PC-9 (cell line): ENCODE data around the gene MED13L. TPM values are rescaled to one million over a fixed set of nuclear protein-coding genes. Genes with fewer than 3 reads are reported as not detected.

Experiments used
- BruUV-seq: library from RNA; stranded (reverse); fragments of 400-500 nt; replicated peaks from 2 replicates; lab custom pipeline; 2021; lab: Mats Ljungman, UMichigan
- CTCF ChIA-PET: fragments of 300-600 bp; sonication (Branson Sonifier 250); formaldehyde crosslinking; loops from one replicate; lab custom pipeline; 2022; ENCODE audit warnings: antibody characterized with exemption; lab: Charles Lee
- POLR2A ChIA-PET: fragments of 300-600 bp; sonication (Branson Sonifier 250); formaldehyde crosslinking; loops from one replicate; lab custom pipeline; 2022; ENCODE audit warnings: antibody characterized with exemption; ENCODE audit not compliant: unreplicated experiment; lab: Charles Lee
- DNase-seq, 2 experiments: peaks; one replicate each; pipeline versions ENCODE4 v3.0.0 to v3.0.0-alpha.2; 2015 to 2022; ENCODE audit warnings: mixed read lengths in 1 of 2
- H2AFZ ChIP-seq: fragments of 200-600 bp; sonication (generic); 2 replicates; pipeline ENCODE4 v1.8.1; 2017; ENCODE audit warnings: antibody characterized with exemption
- H3F3A ChIP-seq: fragments of 200-600 bp; sonication (generic); 2 replicates; pipeline ENCODE4 v1.8.1; 2017; ENCODE audit warnings: antibody characterized with exemption, mild to moderate bottlenecking, low read depth; ENCODE audit not compliant: insufficient read depth
- H3K27ac ChIP-seq: fragments of 200-600 bp; sonication (generic); 2 replicates; pipeline ENCODE4 v1.6.1; 2016; ENCODE audit warnings: mixed run types
- H3K27me3 ChIP-seq: fragments of 200-600 bp; sonication (generic); 2 replicates; pipeline ENCODE4 v1.6.1; 2016; ENCODE audit warnings: low read depth, mixed run types; ENCODE audit not compliant: insufficient read depth
- H3K36me3 ChIP-seq: fragments of 200-600 bp; sonication (generic); 2 replicates; pipeline ENCODE4 v1.6.1; 2016; ENCODE audit warnings: low read depth, mixed run types
- H3K4me1 ChIP-seq: fragments of 200-600 bp; sonication (generic); replicated peaks from 2 replicates; pipeline ENCODE4 v1.6.1; 2016; ENCODE audit warnings: mixed run types; ENCODE audit not compliant: insufficient read depth
- H3K4me2 ChIP-seq: fragments of 200-600 bp; sonication (generic); 2 replicates; pipeline ENCODE4 v1.6.1; 2017; ENCODE audit warnings: mixed run types
- H3K4me3 ChIP-seq: fragments of 200-600 bp; sonication (generic); 2 replicates; pipeline ENCODE4 v1.6.1; 2016; ENCODE audit warnings: mixed run types
- H3K79me2 ChIP-seq: fragments of 200-600 bp; sonication (generic); 2 replicates; pipeline ENCODE4 v1.6.1; 2017; ENCODE audit warnings: low read depth, mixed run types
- H3K9me2 ChIP-seq: fragments of 200-600 bp; sonication (generic); 2 replicates; pipeline ENCODE4 v1.8.1; 2017; ENCODE audit warnings: mild to moderate bottlenecking; ENCODE audit not compliant: insufficient read depth
- H3K9me3 ChIP-seq: fragments of 200-600 bp; sonication (generic); 2 replicates; pipeline ENCODE4 v1.8.1; 2016; ENCODE audit warnings: low read depth; ENCODE audit not compliant: insufficient read depth
- H4K20me1 ChIP-seq: fragments of 200-600 bp; sonication (generic); 2 replicates; pipeline ENCODE4 v1.8.1; 2017; ENCODE audit not compliant: insufficient read depth
- CTCF ChIP-seq: fragments of 200-600 bp; sonication (generic); conservative IDR thresholded peaks from 2 replicates; pipeline ENCODE4 v1.6.1; 2017; ENCODE audit warnings: mixed run types, antibody characterized with exemption, mild to moderate bottlenecking, moderate library complexity
- EZH2 ChIP-seq: fragments of 200-600 bp; sonication (generic); IDR thresholded peaks from 2 replicates; pipeline ENCODE4 v1.8.0; 2017; ENCODE audit warnings: antibody characterized with exemption, low read depth
- intact Hi-C: fragments of 100-400 bp; cut with micrococcal nuclease; formaldehyde crosslinking; loops from one replicate; pipeline ENCODE4 v1.10.0; 2022; ENCODE audit not compliant: unreplicated experiment
- total RNA-seq: library from RNA; stranded (reverse); gene quantifications from 2 replicates; pipeline ENCODE4 v1.2.3, GENCODE V29; 2021

The MED13L gene
- total RNA-seq, 1 experiment from 2014 or later = 89.5 TPM

GRCh38 chr12:115998794-115999478, 278.6 kb downstream of the MED13L start:
- POLR2A ChIA-PET = no interaction called here
- Histone ChIP-seq H3F3A (peaks cover 15% of the 10 kb centered on the region; the same call in 1 of the 2 replicates), H3K4me1 (peaks cover 9% of the 10 kb centered on the region; the same call in 1 of the 2 replicates), H3K27ac (peak overlapping the region; percentile 34), H3K36me3 (peaks cover 12% of the 10 kb centered on the region), H3K79me2 (peaks cover 3% of the 10 kb centered on the region; the same call in 1 of the 2 replicates), H2AFZ (no peak overlapping the region), H3K9me2 (no peaks in the 10 kb centered on the region), H3K4me2 (no peak overlapping the region), H3K9me3 (no peaks in the 10 kb centered on the region), H3K4me3 (no peak overlapping the region), H3K27me3 (no peaks in the 10 kb centered on the region), H4K20me1 (peaks cover 19% of the 10 kb centered on the region)
- peak in 1 of 2 experiments; percentile 40 for DNase-seq
- no TSS peak for BruUV-seq
- TF ChIP-seq CTCF (no peak), EZH2 (no peak)
- intact Hi-C loops = loop anchor here (1.0 to 10.0 kb wide), 4 partner anchors 238 to 710 kb away; no protein-coding TSS in a partner anchor
- CTCF ChIA-PET = interaction anchor here (0.6 to 0.8 kb wide), 2 partner anchors 607 to 710 kb away, joined by 3 to 5 read pairs; no protein-coding TSS in a partner anchor

GRCh38 chr12:115998119-115998633, 279.3 kb downstream of the MED13L start:
- Histone ChIP-seq H3K27me3 (no peaks in the 10 kb centered on the region), H3K79me2 (peaks cover 2% of the 10 kb centered on the region; the same call in 1 of the 2 replicates), H3K4me1 (peaks cover 9% of the 10 kb centered on the region; the same call in 1 of the 2 replicates), H3K36me3 (peaks cover 12% of the 10 kb centered on the region), H3K4me2 (no peak overlapping the region), H3F3A (peaks cover 15% of the 10 kb centered on the region; the same call in 1 of the 2 replicates), H3K27ac (0 out of 2 replicates have a peak overlapping the region, but pooled peaks have one; percentile 34), H4K20me1 (peaks cover 19% of the 10 kb centered on the region), H3K9me2 (no peaks in the 10 kb centered on the region), H3K4me3 (no peak overlapping the region), H2AFZ (no peak overlapping the region), H3K9me3 (no peaks in the 10 kb centered on the region)
- CTCF ChIA-PET = interaction anchor here (0.6 to 1.1 kb wide), 3 partner anchors 594 to 710 kb away, joined by 3 to 5 read pairs (median 3); no protein-coding TSS in a partner anchor
- intact Hi-C loops = loop anchor here (1.0 to 10.0 kb wide), 4 partner anchors 239 to 711 kb away; no protein-coding TSS in a partner anchor
- POLR2A ChIA-PET = no interaction called here
- BruUV-seq = no TSS peak
- no peak for TF ChIP-seq EZH2
- peak; percentile 94 for TF ChIP-seq CTCF
- peak in 1 of 2 experiments; percentile 2 for DNase-seq

- no peak for TF ChIP-seq EZH2
- no peak for TF ChIP-seq CTCF
- no peak for DNase-seq
- Histone ChIP-seq H3K27ac (no peak overlapping the region), H4K20me1 (peaks cover 6% of the 10 kb centered on the region), H3K4me2 (no peak overlapping the region), H3K4me3 (no peak overlapping the region), H3K36me3 (peaks cover 14% of the 10 kb centered on the region), H3K4me1 (peaks cover 2% of the 10 kb centered on the region; the same call in 1 of the 2 replicates), H3K27me3 (no peaks in the 10 kb centered on the region), H3K79me2 (no peaks in the 10 kb centered on the region), H3K9me3 (no peaks in the 10 kb centered on the region), H3K9me2 (no peaks in the 10 kb centered on the region), H2AFZ (no peak overlapping the region), H3F3A (peaks cover 5% of the 10 kb centered on the region; the same call in 1 of the 2 replicates)
- BruUV-seq = no TSS peak
- ChIA-PET POLR2A (no interaction called here), CTCF (no interaction called here)
- intact Hi-C loops = loop anchor here (10.0 kb wide), 1 partner anchor 601 kb away; no protein-coding TSS in a partner anchor
These were observed 283.8 kb downstream of the MED13L start for GRCh38 chr12:115993737-115994136.
